SK-N-SH (cell line): ENCODE data around the gene PCCB. TPM values are rescaled to one million over a fixed set of nuclear protein-coding genes. Genes with fewer than 3 reads are reported as not detected.

Source experiments
- CTCF ChIA-PET: fragments of 300-600, 350-600 bp; formaldehyde crosslinking; extraction: SDS; loops from one replicate; lab custom pipeline; 2021; lab: Yijun Ruan, JAX
- POLR2A ChIA-PET: fragments of 350-600 bp; sonication (Branson Sonifier 250); formaldehyde crosslinking; extraction: SDS; loops from one replicate; lab custom pipeline; 2020; ENCODE audit warnings: antibody characterized with exemption, inconsistent platforms; lab: Yijun Ruan, JAX
- DNase-seq: peaks from one replicate; pipeline ENCODE4 v3.0.0; 2012
- H2AFZ ChIP-seq: fragments of 200-600 bp; sonication (generic); 2 replicates; pipeline ENCODE4 v1.8.1; 2016; ENCODE audit warnings: antibody characterized with exemption, mild to moderate bottlenecking, low read depth
- H3F3A ChIP-seq: fragments of 200-600 bp; sonication (generic); replicated peaks from 2 replicates; pipeline ENCODE3; 2016; ENCODE audit warnings: antibody characterized with exemption, mild to moderate bottlenecking; ENCODE audit not compliant: insufficient read depth
- H3K27ac ChIP-seq, 2 experiments: fragments of 200-500 bp in 1 of 2; fragments of 200-600 bp in 1 of 2; sonication (Bioruptor generic) in 1 of 2; sonication (generic), shearing (Covaris generic) in 1 of 2; 2 replicates each; pipeline versions ENCODE4 v1.5.1 to v1.6.1; 2014 to 2016; ENCODE audit warnings: low read depth in 2 of 2, inconsistent platforms in 1 of 2, low read length in 1 of 2, mild to moderate bottlenecking in 1 of 2, mixed read lengths in 1 of 2
- H3K27me3 ChIP-seq: fragments of 200-600 bp; sonication (generic), shearing (Covaris generic); 2 replicates; pipeline ENCODE4 v1.6.1; 2016; ENCODE audit warnings: mixed run types; ENCODE audit not compliant: insufficient read depth
- H3K36me3 ChIP-seq, 2 experiments: fragments of 200-500 bp in 1 of 2; fragments of 200-600 bp in 1 of 2; sonication (Bioruptor generic) in 1 of 2; sonication (generic) in 1 of 2; replicated peaks in 1 of 2; 2 replicates each; pipeline versions ENCODE3 to v1.5.1; 2014 to 2016; ENCODE audit warnings: low read length in 1 of 2, mild to moderate bottlenecking in 1 of 2; ENCODE audit not compliant: insufficient read depth in 2 of 2, control insufficient read depth in 1 of 2
- H3K4me1 ChIP-seq, 2 experiments: fragments of 200-500 bp in 1 of 2; fragments of 200-600 bp in 1 of 2; sonication (Bioruptor generic) in 1 of 2; sonication (generic), shearing (Covaris generic) in 1 of 2; 2 replicates each; pipeline versions ENCODE4 v1.5.1 to v1.6.1; 2014 to 2016; ENCODE audit warnings: low read depth in 1 of 2, low read length in 1 of 2, mixed run types in 1 of 2; ENCODE audit not compliant: insufficient read depth in 2 of 2, control insufficient read depth in 1 of 2
- H3K4me2 ChIP-seq: fragments of 200-600 bp; sonication (generic), shearing (Covaris generic); 2 replicates; pipeline ENCODE4 v1.6.1; 2017; ENCODE audit warnings: mixed run types
- H3K4me3 ChIP-seq, 2 experiments: fragments of 200-500 bp in 1 of 2; fragments of 200-600 bp in 1 of 2; sonication (Bioruptor generic) in 1 of 2; sonication (generic), shearing (Covaris generic) in 1 of 2; 2 replicates each; pipeline versions ENCODE4 v1.5.1 to v1.8.1; 2014 to 2016; ENCODE audit warnings: low read depth in 2 of 2, inconsistent platforms in 1 of 2, low read length in 1 of 2, mild to moderate bottlenecking in 1 of 2, mixed read lengths in 1 of 2, moderate library complexity in 1 of 2
- H3K79me2 ChIP-seq: fragments of 200-600 bp; sonication (generic); 2 replicates; pipeline ENCODE4 v1.8.1; 2017; ENCODE audit warnings: mild to moderate bottlenecking; ENCODE audit not compliant: insufficient read depth
- H3K9ac ChIP-seq: fragments of 200-600 bp; sonication (generic); 2 replicates; pipeline ENCODE4 v1.6.1; 2017; ENCODE audit warnings: mixed run types
- H3K9me2 ChIP-seq: fragments of 200-600 bp; sonication (generic); 2 replicates; pipeline ENCODE4 v1.6.1; 2017; ENCODE audit warnings: mixed run types
- H3K9me3 ChIP-seq: fragments of 200-600 bp; sonication (generic); 2 replicates; pipeline ENCODE4 v1.6.1; 2017; ENCODE audit warnings: mixed run types, mild to moderate bottlenecking, moderate library complexity
- H4K20me1 ChIP-seq: fragments of 200-600 bp; sonication (generic); 2 replicates; pipeline ENCODE4 v1.6.1; 2017; ENCODE audit warnings: mild to moderate bottlenecking, mixed run types; ENCODE audit not compliant: insufficient read depth
- CHD2 ChIP-seq: fragments of 150-350 bp; IDR thresholded peaks from 2 replicates; pipeline ENCODE4 v1.6.1; 2018; ENCODE audit warnings: low read length; ENCODE audit not compliant: partially characterized antibody
- CTCF ChIP-seq: fragments of 200-600 bp; sonication (generic); IDR thresholded peaks from 2 replicates; pipeline ENCODE4 v1.6.1; 2017; ENCODE audit warnings: antibody characterized with exemption, mild to moderate bottlenecking, moderate library complexity
- EP300 ChIP-seq, 2 experiments: IDR thresholded peaks; 2 replicates each; pipeline versions ENCODE4 v1.4.0 to v1.6.1; 2012; ENCODE audit warnings: borderline replicate concordance in 1 of 2, low read depth in 1 of 2, low read length in 1 of 2
- FOSL2 ChIP-seq: IDR thresholded peaks from 2 replicates; pipeline ENCODE4 v1.4.0; 2012; ENCODE audit warnings: low read depth, mild to moderate bottlenecking, moderate library complexity, borderline replicate concordance
- JUND ChIP-seq: IDR thresholded peaks from 2 replicates; pipeline ENCODE4 v1.4.0; 2012
- NFIC ChIP-seq: IDR thresholded peaks from 2 replicates; pipeline ENCODE4 v1.4.0; 2012; ENCODE audit warnings: borderline replicate concordance
- NRF1 ChIP-seq: IDR thresholded peaks from 2 replicates; pipeline ENCODE4 v1.6.1; 2012; ENCODE audit warnings: low read depth, mild to moderate bottlenecking, low read length
- TEAD4 ChIP-seq: IDR thresholded peaks from 2 replicates; pipeline ENCODE4 v1.4.0; 2012; ENCODE audit warnings: mild to moderate bottlenecking, borderline replicate concordance; ENCODE audit not compliant: insufficient read depth
- WGBS: methylation state at CpG from one replicate; pipeline ENCODE4 v1.1.6; 2017; ENCODE audit warnings: low lambda C conversion rate; 5-methylcytosine and 5-hydroxymethylcytosine counted together
- polyA plus RNA-seq, 3 experiments: library from polyadenylated mRNA; depleted of rRNA; stranded (reverse); fragments of >200 nt; gene quantifications; 2 replicates each; pipeline ENCODE4 v1.2.3, GENCODE V29; 2012

PCCB gene
- polyA plus RNA-seq, 1 of the 3 experiments (the other 2 are of a cell fraction), result 67.5 TPM

- Histone ChIP-seq H3K9me2 (no peaks in the 10 kb centered on the region), H3K9ac (no peak overlapping the region), H3K79me2 (no peaks in the 10 kb centered on the region), H3K27ac (no peak overlapping the region), H3F3A (no peaks in the 10 kb centered on the region), H3K4me2 (no peak overlapping the region), H3K4me3 (no peak overlapping the region), H3K27me3 (no peaks in the 10 kb centered on the region), H4K20me1 (no peaks in the 10 kb centered on the region), H2AFZ (no peak overlapping the region), H3K9me3 (no peaks in the 10 kb centered on the region), H3K36me3 (peaks cover 15 to 41% of the 10 kb centered on the region in 2 experiments), H3K4me1 (no peaks in the 10 kb centered on the region)
- no peak for DNase-seq
- CTCF ChIA-PET, result interaction anchor here (0.6 to 1.2 kb wide), 2 partner anchors 46 to 695 kb away, joined by 3 to 4 read pairs; no protein-coding TSS in a partner anchor
- WGBS, result 94% methylated on average over 5 of the region's 5 CpGs
- no peak for TF ChIP-seq NRF1
- no peak for TF ChIP-seq JUND
- TF ChIP-seq TEAD4, result no peak
- TF ChIP-seq CHD2, result no peak
- no peak for TF ChIP-seq CTCF
- POLR2A ChIA-PET, result no interaction called here
Observed at GRCh38 chr3:136291302-136291701, 41.2 kb downstream of the PCCB start.

GRCh38 chr3:136292500-136292899, 42.4 kb downstream of the PCCB start:
- WGBS, result 96% methylated on average over 1 of the region's 1 CpG
- Histone ChIP-seq H3F3A (no peaks in the 10 kb centered on the region), H3K27ac (no peak overlapping the region), H4K20me1 (no peaks in the 10 kb centered on the region), H3K79me2 (no peaks in the 10 kb centered on the region), H3K4me1 (no peaks in the 10 kb centered on the region), H2AFZ (no peak overlapping the region), H3K27me3 (no peaks in the 10 kb centered on the region), H3K36me3 (peaks cover 19 to 42% of the 10 kb centered on the region in 2 experiments), H3K4me3 (no peak overlapping the region), H3K9me2 (no peaks in the 10 kb centered on the region), H3K9ac (no peak overlapping the region), H3K4me2 (no peak overlapping the region), H3K9me3 (no peaks in the 10 kb centered on the region)
- ChIA-PET POLR2A (no interaction called here), CTCF (interaction anchor here (1.0 kb wide), 1 partner anchor 42 kb away, joined by 3 read pairs; no protein-coding TSS in a partner anchor)
- TF ChIP-seq EP300 (IDR thresholded peaks at IDR 0.05; ENCODE audit: borderline replicate concordance in 1 of 2, low read depth in 1 of 2, low read length in 1 of 2), result no peak
- TF ChIP-seq NFIC, result no peak
- DNase-seq, result no peak

GRCh38 chr3:136293279-136293678, 43.1 kb downstream of the PCCB start:
- TF ChIP-seq FOSL2, result no peak
- TF ChIP-seq, all 33 proteins: peak for 0
- H3K4me2 ChIP-seq, result no peak overlapping the region
- H3K27me3 ChIP-seq, result no peaks in the 10 kb centered on the region
- H3K36me3 ChIP-seq, result peaks cover 23 to 44% of the 10 kb centered on the region in 2 experiments
- DNase-seq, result no peak
- H2AFZ ChIP-seq, result no peak overlapping the region
- 96% methylated on average over 2 of the region's 2 CpGs for WGBS
- no peak overlapping the region for H3K9ac ChIP-seq
- no peak overlapping the region for H3K27ac ChIP-seq
- H3K79me2 ChIP-seq, result no peaks in the 10 kb centered on the region
- no peaks in the 10 kb centered on the region for H4K20me1 ChIP-seq
- H3K4me3 ChIP-seq, result no peak overlapping the region
- H3K9me2 ChIP-seq, result no peaks in the 10 kb centered on the region
- CTCF ChIA-PET, result interaction anchor here (1.0 to 1.6 kb wide), 2 partner anchors 43 to 214 kb away, joined by 3 read pairs; no protein-coding TSS in a partner anchor
- H3F3A ChIP-seq, result no peaks in the 10 kb centered on the region
- no peaks in the 10 kb centered on the region for H3K4me1 ChIP-seq
- POLR2A ChIA-PET, result no interaction called here
- no peaks in the 10 kb centered on the region for H3K9me3 ChIP-seq
